Stomach (tissue), 9 donors: ENCODE data around the gene ACD. TPM values are rescaled to one million over a fixed set of nuclear protein-coding genes. Genes with fewer than 3 reads are reported as not detected.

Experiments used
- DNase-seq, 2 donors: peaks; one replicate each; pipeline versions ENCODE4 v3.0.0 to v3.0.0-alpha.2; 2013 to 2019
- H3K27ac ChIP-seq, 5 donors: fragments of 200-600 bp in 4 of 5; sonication (generic) in 4 of 5; one replicate each; pipeline ENCODE4 v1.5.1; 2013 to 2019; ENCODE audit warnings: mild to moderate bottlenecking in 1 of 5, moderate library complexity in 1 of 5
- H3K27me3 ChIP-seq, 3 donors: fragments of 200-600 bp; sonication (generic); one replicate each; pipeline ENCODE4 v1.5.1; 2017 to 2019; ENCODE audit warnings: mixed run types in 1 of 3
- H3K36me3 ChIP-seq, 4 donors: fragments of 200-600 bp; sonication (generic); 1 replicate in 3 of 4; 2 replicates in 1 of 4; pipeline ENCODE4 v1.5.1; 2016 to 2019
- H3K4me1 ChIP-seq, 4 donors: fragments of 200-600 bp; sonication (generic); one replicate each; pipeline ENCODE4 v1.5.1; 2016 to 2019
- H3K4me3 ChIP-seq, 4 donors: fragments of 200-600 bp; sonication (generic) in 3 of 4; one replicate each; pipeline ENCODE4 v1.5.1; 2016 to 2019; ENCODE audit warnings: mild to moderate bottlenecking in 1 of 4
- H3K9me3 ChIP-seq, 4 donors: fragments of 200-600 bp; sonication (generic); one replicate each; pipeline ENCODE4 v1.5.1; 2016 to 2019
- EP300 ChIP-seq: sonication (generic); formaldehyde crosslinking; IDR thresholded peaks from one replicate; pipeline ENCODE4 v1.6.1; 2017; ENCODE audit warnings: antibody characterized with exemption
- POLR2A ChIP-seq, 4 donors: fragments of 450-650 bp; IDR thresholded peaks; one replicate each; pipeline ENCODE4 v1.6.1; 2016; ENCODE audit warnings: antibody characterized with exemption in 4 of 4, control low read depth in 2 of 4, mild to moderate bottlenecking in 1 of 4, moderate library complexity in 1 of 4
- POLR2AphosphoS5 ChIP-seq, 3 donors: sonication (generic); formaldehyde crosslinking; IDR thresholded peaks; one replicate each; pipeline ENCODE4 v1.6.1; 2016; ENCODE audit warnings: antibody characterized with exemption in 3 of 3
- WGBS, 5 donors: extraction: QIAGEN DNeasy Blood & Tissue Kit in 3 of 5; methylation state at CpG; one replicate each; pipeline versions ENCODE4 v1.1.5 to v1.1.7; 2013 to 2018; 5-methylcytosine and 5-hydroxymethylcytosine counted together
- intact Hi-C: fragments of 100-400 bp; cut with DNase I; formaldehyde crosslinking; loops from one replicate; pipeline ENCODE4 v1.15.1; 2023; ENCODE audit warnings: low total_unique reads
- polyA plus RNA-seq, 3 donors: library from polyadenylated mRNA; stranded (reverse); fragments of 200-250 nt; gene quantifications; one replicate each; pipeline ENCODE4 v1.2.3, GENCODE V29; 2013
- total RNA-seq, 5 donors: library from RNA; depleted of rRNA; stranded (reverse); fragments of >200 nt; gene quantifications; one replicate each; pipeline versions ENCODE4 v1.1.0 to v1.2.3, GENCODE V29; 2014 to 2016
- TF ChIP-seq, protein P1 (sequence below), 7 experiments: fragments of 450-650 bp in 4 of 7; fragments of 200-600 bp in 3 of 7; sonication (generic) in 3 of 7; IDR thresholded peaks; one replicate each; pipeline ENCODE4 v1.5.1; 2016 to 2019; ENCODE audit warnings: antibody characterized with exemption in 7 of 7, control low read depth in 2 of 7, mild to moderate bottlenecking in 1 of 7
- donor health status: healthy with polysubstance abuse.
- donor health status: Bipolar disorder and iron deficiency.
- donor health status: healthy.

ACD gene
- total and polyA plus RNA-seq, 8 donors, result 0.87 to 30.3 (median 11.4) TPM

GRCh38 chr16:67608364-67608763, 51.7 kb downstream of the ACD start:
- Histone ChIP-seq H3K27ac (no peak overlapping the region), H3K4me1 (peaks cover 0 to 8% (median 0%) of the 10 kb centered on the region in 4 donors), H3K9me3 (no peaks in the 10 kb centered on the region), H3K27me3 (no peaks in the 10 kb centered on the region), H3K4me3 (no peak overlapping the region), H3K36me3 (peaks cover 7 to 29% (median 28%) of the 10 kb centered on the region in 4 donors)
- 83 to 94% (median 87%) methylated on average over 3 of the region's 3 CpGs for WGBS, 5 donors
- intact Hi-C loops, result no loop called here
- TF ChIP-seq EP300 (no peak), POLR2AphosphoS5 (IDR thresholded peaks at IDR 0.05) (no peak), POLR2A (IDR thresholded peaks at IDR 0.05) (no peak)
- TF ChIP-seq, protein P1, sequence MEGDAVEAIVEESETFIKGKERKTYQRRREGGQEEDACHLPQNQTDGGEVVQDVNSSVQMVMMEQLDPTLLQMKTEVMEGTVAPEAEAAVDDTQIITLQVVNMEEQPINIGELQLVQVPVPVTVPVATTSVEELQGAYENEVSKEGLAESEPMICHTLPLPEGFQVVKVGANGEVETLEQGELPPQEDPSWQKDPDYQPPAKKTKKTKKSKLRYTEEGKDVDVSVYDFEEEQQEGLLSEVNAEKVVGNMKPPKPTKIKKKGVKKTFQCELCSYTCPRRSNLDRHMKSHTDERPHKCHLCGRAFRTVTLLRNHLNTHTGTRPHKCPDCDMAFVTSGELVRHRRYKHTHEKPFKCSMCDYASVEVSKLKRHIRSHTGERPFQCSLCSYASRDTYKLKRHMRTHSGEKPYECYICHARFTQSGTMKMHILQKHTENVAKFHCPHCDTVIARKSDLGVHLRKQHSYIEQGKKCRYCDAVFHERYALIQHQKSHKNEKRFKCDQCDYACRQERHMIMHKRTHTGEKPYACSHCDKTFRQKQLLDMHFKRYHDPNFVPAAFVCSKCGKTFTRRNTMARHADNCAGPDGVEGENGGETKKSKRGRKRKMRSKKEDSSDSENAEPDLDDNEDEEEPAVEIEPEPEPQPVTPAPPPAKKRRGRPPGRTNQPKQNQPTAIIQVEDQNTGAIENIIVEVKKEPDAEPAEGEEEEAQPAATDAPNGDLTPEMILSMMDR (IDR thresholded peaks at IDR 0.05), result no peak
- DNase-seq, result no peak

Other genes with a start within 250 kb of the ACD start
- 10 to 100 TPM in 2 of 5 donors, 1 to 10 TPM in 2, not detected in 1; 6.1 to 33.6 (median 11.6) TPM for gene ZDHHC1, start 243.8 kb downstream of the ACD start, total RNA-seq
- 1 to 10 TPM; 2.0 to 4.7 (median 4.4) TPM for gene ZDHHC1, start 243.8 kb downstream of the ACD start, polyA plus RNA-seq
- gene HSD11B2, start 229.1 kb downstream of the ACD start, total RNA-seq, result 100 to 1,000 TPM in 1 of 5 donors, 10 to 100 TPM in 1, 1 to 10 TPM in 1, under 1 TPM in 1, not detected in 1; 0.89 to 837 (median 9.6) TPM
- gene HSD11B2, start 229.1 kb downstream of the ACD start, polyA plus RNA-seq, result 10 to 100 TPM in 1 of 3 donors, 1 to 10 TPM in 2; 1.5 to 16.7 (median 2.9) TPM
- 100 to 1,000 TPM in 1 of 5 donors, 10 to 100 TPM in 4; 23.5 to 102 (median 72.2) TPM for gene ATP6V0D1, start 179.1 kb downstream of the ACD start, total RNA-seq
- gene ATP6V0D1, start 179.1 kb downstream of the ACD start, polyA plus RNA-seq, result 100 to 1,000 TPM in 1 of 3 donors, 10 to 100 TPM in 2; 36.5 to 102 (median 57.7) TPM
- gene AGRP, start 176.7 kb downstream of the ACD start, total RNA-seq, result not detected
- gene AGRP, start 176.7 kb downstream of the ACD start, polyA plus RNA-seq, result not detected
- 100 to 1,000 TPM in 2 of 5 donors, 10 to 100 TPM in 3; 24.0 to 159 (median 38.4) TPM for gene RIPOR1, start 131.4 kb downstream of the ACD start, total RNA-seq
- 10 to 100 TPM; 17.2 to 29.5 (median 23.4) TPM for gene RIPOR1, start 131.4 kb downstream of the ACD start, polyA plus RNA-seq
- 10 to 100 TPM; 29.2 to 47.3 (median 38.8) TPM for gene CTCF, start 97.7 kb downstream of the ACD start, total RNA-seq
- 10 to 100 TPM; 15.0 to 19.9 (median 17.9) TPM for gene CTCF, start 97.7 kb downstream of the ACD start, polyA plus RNA-seq
- 10 to 100 TPM in 1 of 5 donors, 1 to 10 TPM in 2, under 1 TPM in 2; 0.18 to 28.1 (median 1.0) TPM for gene CARMIL2, start 15.1 kb downstream of the ACD start, total RNA-seq
- gene CARMIL2, start 15.1 kb downstream of the ACD start, polyA plus RNA-seq, result 1 to 10 TPM in 2 of 3 donors, under 1 TPM in 1; 0.46 to 2.4 (median 2.0) TPM
- gene PARD6A, start 700 bp upstream of the ACD start, total RNA-seq, result 10 to 100 TPM in 3 of 5 donors, 1 to 10 TPM in 2; 1.1 to 56.7 (median 14.6) TPM
- gene PARD6A, start 700 bp upstream of the ACD start, polyA plus RNA-seq, result 1 to 10 TPM; 3.5 to 7.2 (median 7.0) TPM
- 100 to 1,000 TPM in 1 of 5 donors, 10 to 100 TPM in 2, 1 to 10 TPM in 2; 5.8 to 113 (median 10.4) TPM for gene ENKD1, start 6.5 kb upstream of the ACD start, total RNA-seq
- gene ENKD1, start 6.5 kb upstream of the ACD start, polyA plus RNA-seq, result 10 to 100 TPM; 19.7 to 31.5 (median 20.5) TPM
- 10 to 100 TPM in 1 of 5 donors, 1 to 10 TPM in 1, not detected in 3; 3.5 to 83.0 TPM for gene C16orf86, start 6.6 kb upstream of the ACD start, total RNA-seq
- 1 to 10 TPM; 3.2 to 3.6 (median 3.4) TPM for gene C16orf86, start 6.6 kb upstream of the ACD start, polyA plus RNA-seq
- gene GFOD2, start 59.1 kb upstream of the ACD start, total RNA-seq, result 10 to 100 TPM in 4 of 5 donors, 1 to 10 TPM in 1; 7.6 to 87.5 (median 13.3) TPM
- 10 to 100 TPM in 1 of 3 donors, 1 to 10 TPM in 2; 8.6 to 13.4 (median 10.0) TPM for gene GFOD2, start 59.1 kb upstream of the ACD start, polyA plus RNA-seq
- gene RANBP10, start 146.3 kb upstream of the ACD start, total RNA-seq, result 10 to 100 TPM in 3 of 5 donors, 1 to 10 TPM in 2; 7.8 to 37.3 (median 13.0) TPM
- gene RANBP10, start 146.3 kb upstream of the ACD start, polyA plus RNA-seq, result 1 to 10 TPM; 2.9 to 6.9 (median 4.2) TPM
- 10 to 100 TPM in 1 of 5 donors, 1 to 10 TPM in 2, under 1 TPM in 1, not detected in 1; 0.45 to 25.7 (median 1.7) TPM for gene TSNAXIP1, start 146.6 kb upstream of the ACD start, total RNA-seq
- 1 to 10 TPM in 1 of 3 donors, under 1 TPM in 2; 0.46 to 1.2 (median 1.00) TPM for gene TSNAXIP1, start 146.6 kb upstream of the ACD start, polyA plus RNA-seq
- gene THAP11, start 182.1 kb upstream of the ACD start, total RNA-seq, result 100 to 1,000 TPM in 1 of 5 donors, 10 to 100 TPM in 4; 12.5 to 109 (median 53.9) TPM
- gene THAP11, start 182.1 kb upstream of the ACD start, polyA plus RNA-seq, result 10 to 100 TPM; 15.8 to 25.7 (median 18.7) TPM
- 10 to 100 TPM in 4 of 5 donors, 1 to 10 TPM in 1; 9.3 to 64.7 (median 25.7) TPM for gene NUTF2, start 186.7 kb upstream of the ACD start, total RNA-seq
- 100 to 1,000 TPM in 2 of 3 donors, 10 to 100 TPM in 1; 92.0 to 125 (median 112) TPM for gene NUTF2, start 186.7 kb upstream of the ACD start, polyA plus RNA-seq
- 10 to 100 TPM; 27.4 to 80.7 (median 71.0) TPM for gene CENPT, start 187.4 kb upstream of the ACD start, total RNA-seq
- gene CENPT, start 187.4 kb upstream of the ACD start, polyA plus RNA-seq, result 10 to 100 TPM; 36.8 to 64.8 (median 48.3) TPM
- 100 to 1,000 TPM in 2 of 5 donors, 10 to 100 TPM in 3; 41.5 to 141 (median 58.5) TPM for gene EDC4, start 212.8 kb upstream of the ACD start, total RNA-seq
- 10 to 100 TPM; 22.0 to 27.6 (median 22.2) TPM for gene EDC4, start 212.8 kb upstream of the ACD start, polyA plus RNA-seq
- gene NRN1L, start 224.6 kb upstream of the ACD start, total RNA-seq, result not detected
- gene NRN1L, start 224.6 kb upstream of the ACD start, polyA plus RNA-seq, result 1 to 10 TPM in 2 of 3 donors, not detected in 1; 2.0 to 2.7 TPM
- 10 to 100 TPM; 17.5 to 93.7 (median 26.1) TPM for gene PSKH1, start 233.0 kb upstream of the ACD start, total RNA-seq
- 10 to 100 TPM; 10.2 to 26.5 (median 13.4) TPM for gene PSKH1, start 233.0 kb upstream of the ACD start, polyA plus RNA-seq